GM19025 (cell line): ENCODE data around the gene UBE2D2.
A peak's percentile ranks its signal among the peaks of the same experiment; 100 is the strongest.

ENCODE experiments used
- ATAC-seq: cut with Tn5 transposase; IDR thresholded peaks from one replicate; pipeline ENCODE4 v1.9.1; 2021; ENCODE audit warnings: mild to moderate bottlenecking, low read depth, moderate library complexity; ENCODE audit not compliant: unreplicated experiment

The UBE2D2 gene

DNA sequence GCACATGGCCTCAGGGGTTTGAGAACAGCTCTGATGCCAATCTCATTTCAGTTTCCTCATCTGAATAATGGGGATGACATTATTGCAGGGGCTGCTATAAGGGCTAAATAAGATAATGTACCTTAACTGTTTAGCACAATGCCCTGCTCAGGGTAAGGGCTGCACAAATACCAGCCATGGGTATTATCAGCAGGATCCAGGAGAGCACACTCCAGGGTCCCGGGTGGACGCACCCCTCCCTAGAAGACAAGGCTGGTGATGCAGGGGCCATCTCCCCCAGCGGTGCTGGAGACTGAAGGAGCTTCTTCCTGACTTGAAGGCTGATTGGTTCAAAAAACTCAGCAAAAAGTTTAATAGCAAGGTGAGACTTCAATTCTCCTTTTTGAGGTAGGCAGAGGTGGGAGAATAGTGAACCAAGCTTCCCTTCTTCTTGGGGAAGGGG is 84.3 kb downstream of the UBE2D2 start:
- no peak for ATAC-seq

- ATAC-seq, result no peak
Measured at GRCh38 chr5:139646111-139646510, 85.0 kb downstream of the UBE2D2 start.

- no peak for ATAC-seq
Measured at GRCh38 chr5:139646912-139647505, 85.9 kb downstream of the UBE2D2 start.

GRCh38 chr5:139647506-139648204 is 86.5 kb downstream of the UBE2D2 start:
- no peak for ATAC-seq

DNA sequence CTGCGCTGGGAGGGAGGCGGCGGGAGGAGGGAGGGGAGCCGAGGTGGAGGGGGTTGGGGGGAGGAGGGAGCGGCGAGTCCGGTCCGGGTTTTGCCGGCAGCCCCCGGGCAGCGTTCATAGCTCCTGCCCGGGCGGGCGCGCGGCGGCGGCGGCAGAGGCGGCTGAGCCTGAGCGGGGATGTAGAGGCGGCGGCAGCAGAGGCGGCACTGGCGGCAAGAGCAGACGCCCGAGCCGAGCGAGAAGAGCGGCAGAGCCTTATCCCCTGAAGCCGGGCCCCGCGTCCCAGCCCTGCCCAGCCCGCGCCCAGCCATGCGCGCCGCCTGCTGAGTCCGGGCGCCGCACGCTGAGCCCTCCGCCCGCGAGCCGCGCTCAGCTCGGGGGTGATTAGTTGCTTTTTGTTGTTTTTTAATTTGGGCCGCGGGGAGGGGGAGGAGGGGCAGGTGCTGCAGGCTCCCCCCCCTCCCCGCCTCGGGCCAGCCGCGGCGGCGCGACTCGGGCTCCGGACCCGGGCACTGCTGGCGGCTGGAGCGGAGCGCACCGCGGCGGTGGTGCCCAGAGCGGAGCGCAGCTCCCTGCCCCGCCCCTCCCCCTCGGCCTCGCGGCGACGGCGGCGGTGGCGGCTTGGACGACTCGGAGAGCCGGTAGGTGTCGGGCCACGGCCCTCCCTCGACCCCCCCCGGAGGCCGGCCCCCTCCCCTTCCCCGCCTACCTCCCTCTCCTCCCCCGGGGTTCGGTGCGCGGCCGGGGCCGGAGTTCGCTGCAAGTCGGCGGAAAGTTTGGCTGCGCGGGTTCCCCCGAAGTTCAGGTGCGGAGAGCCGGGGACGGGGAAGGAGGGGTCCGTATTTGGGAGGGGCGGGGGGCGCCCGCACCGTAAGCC is 87.3 kb downstream of the UBE2D2 start, which contains the start of gene CXXC5:
TSS of gene CXXC5 (plus strand) at position 145 of the 877 bp plus-strand sequence. CDS start 32,175 bp downstream, outside the sequence.
- ATAC-seq, result peak; percentile 34

- ATAC-seq, result no peak
Measured at GRCh38 chr5:139649082-139649991, 88.2 kb downstream of the UBE2D2 start.

- no peak for ATAC-seq
Measured at GRCh38 chr5:139650031-139650688, 89.0 kb downstream of the UBE2D2 start.

DNA sequence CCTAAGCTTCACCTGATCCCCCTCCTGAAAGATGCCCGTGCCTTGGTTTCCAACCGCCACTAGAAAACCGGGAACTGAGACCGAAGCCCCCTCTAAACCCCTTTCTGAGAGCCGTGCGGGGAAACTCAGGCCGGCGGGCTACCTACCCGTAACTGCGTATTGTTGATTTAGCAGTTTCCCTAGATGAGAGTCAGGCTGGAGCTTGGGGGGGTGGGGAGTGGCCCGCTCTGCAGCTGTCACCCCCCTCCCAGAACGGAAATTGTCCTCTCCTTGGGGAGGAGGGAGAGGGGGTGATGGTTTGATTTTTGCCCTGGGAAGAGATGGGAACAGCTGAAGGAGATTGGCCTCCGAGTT is 89.5 kb downstream of the UBE2D2 start:
- ATAC-seq, result no peak

- no peak for ATAC-seq
Measured at GRCh38 chr5:139651043-139651834, 90.1 kb downstream of the UBE2D2 start.

GRCh38 chr5:139651853-139652787 is 91.0 kb downstream of the UBE2D2 start:
- peak; percentile 37 for ATAC-seq

- peak; percentile 26 for ATAC-seq
Measured at GRCh38 chr5:139652788-139653241, 91.7 kb downstream of the UBE2D2 start.

GRCh38 chr5:139653616-139654015 is 92.5 kb downstream of the UBE2D2 start:
- no peak for ATAC-seq

DNA sequence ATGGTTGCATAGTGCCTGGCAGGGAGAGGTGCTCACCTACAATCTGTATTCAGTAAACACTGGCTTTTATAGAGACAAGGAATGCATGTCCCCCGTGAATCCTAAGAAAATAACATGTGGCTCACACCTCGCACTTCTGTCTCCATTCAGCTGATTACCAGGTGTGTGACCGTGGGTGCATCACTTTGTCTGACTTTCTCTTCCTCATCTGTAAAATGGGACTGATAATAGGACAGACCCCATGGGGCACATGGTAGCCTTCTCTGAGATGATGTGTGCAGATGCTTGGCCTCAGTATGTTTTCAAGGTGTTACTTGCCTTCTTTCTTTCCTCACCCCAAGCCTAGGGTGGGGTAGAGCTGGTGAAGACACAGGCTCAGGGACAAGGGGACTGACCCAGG is 93.3 kb downstream of the UBE2D2 start:
- no peak for ATAC-seq

- ATAC-seq, result no peak
Measured at GRCh38 chr5:139654871-139655491, 93.8 kb downstream of the UBE2D2 start.

DNA sequence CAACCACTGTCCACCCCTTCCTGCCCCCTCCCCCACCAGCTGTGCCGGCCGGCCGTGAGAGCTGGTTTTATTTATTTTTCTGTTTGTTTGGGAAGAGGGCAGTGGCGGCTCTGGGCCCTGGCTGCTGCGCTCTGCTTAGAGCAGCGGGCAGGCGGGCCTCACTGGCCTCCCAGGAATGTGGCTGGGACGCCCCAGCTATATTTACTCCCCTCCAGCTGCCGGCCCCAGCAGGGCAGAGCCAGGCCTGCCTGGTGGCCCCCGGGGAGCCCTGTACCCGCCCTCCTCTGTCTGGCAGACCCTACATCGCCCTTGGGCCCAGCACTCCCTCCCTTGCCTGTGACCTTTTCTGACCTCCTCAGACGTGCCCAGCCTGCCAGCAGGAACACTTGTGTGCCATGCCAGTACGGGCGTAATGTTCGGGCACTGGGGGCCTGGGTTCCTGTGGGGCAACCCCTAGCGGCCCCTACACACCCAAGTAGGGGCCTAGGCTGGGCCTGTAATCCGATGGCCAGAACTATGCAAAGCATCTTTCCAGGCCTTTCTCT is 94.7 kb downstream of the UBE2D2 start:
- ATAC-seq, result no peak

GRCh38 chr5:139657363-139658321 is 96.5 kb downstream of the UBE2D2 start:
- ATAC-seq, result no peak
